HPDE6-E6E7 (cell line): Measurements from ENCODE around the gene CACNA1H.
"Not testable (repeated sequence)": the region's sequence is repeated elsewhere in the genome, so short reads cannot be mapped to it uniquely, and the experiment has no call there.

Experiments used
- DNase-seq: peaks from one replicate; pipeline ENCODE4 v3.0.0; 2011; ENCODE audit warnings: missing footprints; ENCODE audit errors: extremely low spot score

Gene CACNA1H

GRCh38 chr16:1193825-1194581 is 41.1 kb downstream of the CACNA1H start:
- no peak for DNase-seq

- no peak for DNase-seq
Measured at GRCh38 chr16:1194665-1195392, 41.9 kb downstream of the CACNA1H start.

- DNase-seq = no peak
Measured at GRCh38 chr16:1195393-1195666, 42.4 kb downstream of the CACNA1H start.

GRCh38 chr16:1196494-1196893 is 43.6 kb downstream of the CACNA1H start:
- no peak for DNase-seq

GRCh38 chr16:1197237-1197866 is 44.4 kb downstream of the CACNA1H start:
- DNase-seq = no peak

- DNase-seq = no peak
Measured at GRCh38 chr16:1198194-1198593, 45.3 kb downstream of the CACNA1H start.

- DNase-seq = not testable (repeated sequence)
Measured at GRCh38 chr16:1198671-1199346, 45.9 kb downstream of the CACNA1H start.

GRCh38 chr16:1199347-1200013 is 46.6 kb downstream of the CACNA1H start:
- DNase-seq = no peak

- DNase-seq = no peak
Measured at GRCh38 chr16:1200014-1200627, 47.2 kb downstream of the CACNA1H start.

- no peak for DNase-seq
Measured at GRCh38 chr16:1201444-1201843, 48.5 kb downstream of the CACNA1H start.

GRCh38 chr16:1202274-1202673 is 49.4 kb downstream of the CACNA1H start:
- DNase-seq = no peak

- DNase-seq = no peak
Measured at GRCh38 chr16:1204933-1205332, 52.0 kb downstream of the CACNA1H start.

GRCh38 chr16:1206326-1206725 is 53.4 kb downstream of the CACNA1H start:
- no peak for DNase-seq

- no peak for DNase-seq
Measured at GRCh38 chr16:1206786-1207185, 53.9 kb downstream of the CACNA1H start.

- no peak for DNase-seq
Measured at GRCh38 chr16:1208239-1208830, 55.4 kb downstream of the CACNA1H start.

GRCh38 chr16:1209081-1209480 is 56.2 kb downstream of the CACNA1H start:
- no peak for DNase-seq

GRCh38 chr16:1210461-1210860 is 57.6 kb downstream of the CACNA1H start:
- no peak for DNase-seq

- no peak for DNase-seq
Measured at GRCh38 chr16:1211451-1212268, 58.8 kb downstream of the CACNA1H start.

- DNase-seq = no peak
Measured at GRCh38 chr16:1212616-1213194, 59.8 kb downstream of the CACNA1H start.

- no peak for DNase-seq
Measured at GRCh38 chr16:1213231-1213630, 60.3 kb downstream of the CACNA1H start.
